ENCODE data around the gene UST.

DNA sequence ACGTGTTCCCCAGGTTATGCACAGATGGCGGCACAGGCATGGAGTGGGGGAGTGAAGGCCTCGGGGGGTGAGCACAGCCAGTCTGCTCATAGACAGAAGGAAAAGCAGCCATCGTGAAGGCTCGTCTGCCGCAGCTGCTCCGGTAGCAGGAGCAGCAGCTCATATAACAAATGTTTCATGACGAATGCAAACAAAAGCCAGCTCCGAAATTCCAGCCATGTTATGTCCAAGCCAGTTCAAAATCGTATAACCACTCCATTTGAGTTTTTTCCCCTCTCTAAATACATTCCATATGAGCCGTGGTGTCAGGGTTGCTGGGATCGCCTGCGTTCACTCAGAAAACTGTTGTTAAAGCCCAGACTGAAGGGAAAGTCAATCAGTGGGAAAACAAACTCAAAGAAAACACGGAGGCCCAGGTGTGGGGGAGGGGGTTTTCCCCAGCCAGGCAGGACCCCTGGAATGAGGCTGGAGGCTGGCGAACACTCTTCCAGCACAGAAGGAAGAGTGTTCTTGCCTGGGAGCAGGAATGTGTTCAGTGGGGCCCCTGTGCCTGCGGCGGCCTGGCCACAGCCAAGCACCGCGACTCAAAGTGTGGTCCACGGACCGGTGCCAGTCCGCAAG lies 290.3 kb downstream of the UST start:
- TF ChIP-seq, protein P1, sequence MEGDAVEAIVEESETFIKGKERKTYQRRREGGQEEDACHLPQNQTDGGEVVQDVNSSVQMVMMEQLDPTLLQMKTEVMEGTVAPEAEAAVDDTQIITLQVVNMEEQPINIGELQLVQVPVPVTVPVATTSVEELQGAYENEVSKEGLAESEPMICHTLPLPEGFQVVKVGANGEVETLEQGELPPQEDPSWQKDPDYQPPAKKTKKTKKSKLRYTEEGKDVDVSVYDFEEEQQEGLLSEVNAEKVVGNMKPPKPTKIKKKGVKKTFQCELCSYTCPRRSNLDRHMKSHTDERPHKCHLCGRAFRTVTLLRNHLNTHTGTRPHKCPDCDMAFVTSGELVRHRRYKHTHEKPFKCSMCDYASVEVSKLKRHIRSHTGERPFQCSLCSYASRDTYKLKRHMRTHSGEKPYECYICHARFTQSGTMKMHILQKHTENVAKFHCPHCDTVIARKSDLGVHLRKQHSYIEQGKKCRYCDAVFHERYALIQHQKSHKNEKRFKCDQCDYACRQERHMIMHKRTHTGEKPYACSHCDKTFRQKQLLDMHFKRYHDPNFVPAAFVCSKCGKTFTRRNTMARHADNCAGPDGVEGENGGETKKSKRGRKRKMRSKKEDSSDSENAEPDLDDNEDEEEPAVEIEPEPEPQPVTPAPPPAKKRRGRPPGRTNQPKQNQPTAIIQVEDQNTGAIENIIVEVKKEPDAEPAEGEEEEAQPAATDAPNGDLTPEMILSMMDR (IDR thresholded peaks at IDR 0.05; ENCODE audit: poor library complexity): no peak
- TF ChIP-seq EZH2phosphoT487 (IDR thresholded peaks at IDR 0.05; ENCODE audit: low read depth, severe bottlenecking, unreplicated experiment) (no peak), EZH2 (IDR thresholded peaks at IDR 0.05; ENCODE audit: borderline replicate concordance) (no peak)
